ENCODE measurements around the gene RAB3C. TPM values are rescaled to one million over a fixed set of nuclear protein-coding genes. Genes with fewer than 3 reads are reported as not detected.
"Not testable (repeated sequence)": the region's sequence is repeated elsewhere in the genome, so short reads cannot be mapped to it uniquely, and the experiment has no call there.

The RAB3C gene
- total RNA-seq, 1 experiment from 2014 or later: 13.3 TPM

- TF ChIP-seq E2F4 (CRISPR knock-in tag; IDR thresholded peaks at IDR 0.05; ENCODE audit: borderline replicate concordance, low read depth): no peak
Measured at GRCh38 chr5:58565033-58565432, 17.8 kb upstream of the RAB3C start (continued).

- Mint-ChIP-seq H3K4me3 (no peak overlapping the region), H3K27ac (no peak overlapping the region), H3K9me3 (peaks cover 58% of the 10 kb centered on the region), H3K27me3 (ENCODE audit: low read depth) (peaks cover 3% of the 10 kb centered on the region), H3K36me3 (peaks cover 16% of the 10 kb centered on the region), H3K4me1 (no peaks in the 10 kb centered on the region)
- ChIA-PET POLR2A (no interaction called here), CTCF (no interaction called here)
- ATAC-seq (no peak), DNase-seq (ENCODE audit: low spot score) (no peak)
- TF ChIP-seq MLX (CRISPR knock-in tag; IDR thresholded peaks at IDR 0.05): no peak
- TF ChIP-seq SOX15 (CRISPR knock-in tag; IDR thresholded peaks at IDR 0.05): no peak
Measured at GRCh38 chr5:58571501-58571900, 11.4 kb upstream of the RAB3C start.

GRCh38 chr5:58572973-58573372 lies 9.9 kb upstream of the RAB3C start:
- H3K27ac Mint-ChIP-seq; H3K4me3 Mint-ChIP-seq; ATAC-seq; H3K4me1 Mint-ChIP-seq; POLR2A ChIA-PET; CTCF ChIA-PET; DNase-seq (ENCODE audit: low spot score); H3K27me3 Mint-ChIP-seq (ENCODE audit: low read depth): not testable (repeated sequence)
- Mint-ChIP-seq H3K36me3 (peaks cover 16% of the 10 kb centered on the region), H3K9me3 (peaks cover 58% of the 10 kb centered on the region)

- no peaks in the 10 kb centered on the region for H3K36me3 Mint-ChIP-seq
- peaks cover 29% of the 10 kb centered on the region for H3K27me3 Mint-ChIP-seq (ENCODE audit: low read depth)
- ChIA-PET CTCF (no interaction called here), POLR2A (no interaction called here)
- ATAC-seq (no peak), DNase-seq (ENCODE audit: low spot score) (no peak)
- peaks cover 11% of the 10 kb centered on the region for H3K4me1 Mint-ChIP-seq
- no peak overlapping the region for H3K27ac Mint-ChIP-seq
- no peak overlapping the region for H3K4me3 Mint-ChIP-seq
- peaks cover 13% of the 10 kb centered on the region for H3K9me3 Mint-ChIP-seq
- no peak for TF ChIP-seq HMGA2 (CRISPR knock-in tag; IDR thresholded peaks at IDR 0.05)
- no peak for TF ChIP-seq EMX1 (CRISPR knock-in tag; IDR thresholded peaks at IDR 0.05)
- TF ChIP-seq JUN (CRISPR knock-in tag; IDR thresholded peaks at IDR 0.05): no peak
- no peak for TF ChIP-seq MAX (CRISPR knock-in tag; IDR thresholded peaks at IDR 0.05)
- TF ChIP-seq ZNF232 (CRISPR knock-in tag; IDR thresholded peaks at IDR 0.05): no peak
- no peak for TF ChIP-seq AFF4 (CRISPR knock-in tag; IDR thresholded peaks at IDR 0.05; ENCODE audit: borderline replicate concordance)
- no peak for TF ChIP-seq ZNF532 (CRISPR knock-in tag; IDR thresholded peaks at IDR 0.05; ENCODE audit: borderline replicate concordance)
- no peak for TF ChIP-seq USF2 (CRISPR knock-in tag; IDR thresholded peaks at IDR 0.05)
- TF ChIP-seq SP1 (CRISPR knock-in tag; conservative IDR thresholded peaks at IDR 0.05): no peak
- no peak for TF ChIP-seq RORB (CRISPR knock-in tag; IDR thresholded peaks at IDR 0.05)
- TF ChIP-seq ZMAT4 (CRISPR knock-in tag; IDR thresholded peaks at IDR 0.05): no peak
- no peak for TF ChIP-seq ATF6 (CRISPR knock-in tag; IDR thresholded peaks at IDR 0.05)
- TF ChIP-seq ZNF138 (CRISPR knock-in tag; conservative IDR thresholded peaks at IDR 0.05): no peak
Measured at GRCh38 chr5:58579781-58580180, 3.1 kb upstream of the RAB3C start.
